MM.1S (cell line): ENCODE results near the gene SH3BP5L.

Experiments
- EZH2 ChIP-seq: fragments of 300-600 bp; sonication (generic); optimal IDR thresholded peaks from 2 replicates; pipeline ENCODE3; 2017; ENCODE audit warnings: low read depth, mild to moderate bottlenecking, antibody characterized with exemption, low read length, mixed read lengths
- EZH2phosphoT487 ChIP-seq: fragments of 300-600 bp; sonication (generic); IDR thresholded peaks from 2 replicates; pipeline ENCODE4 v1.6.1; 2018; ENCODE audit warnings: antibody characterized with exemption, low read length
- TF ChIP-seq, protein P1 (sequence below): fragments of 300-600 bp; sonication (generic); IDR thresholded peaks from 2 replicates; pipeline ENCODE4 v1.5.1; 2016; ENCODE audit warnings: antibody characterized with exemption, low read length, mixed read lengths

- TF ChIP-seq EZH2: no peak
- no peak for TF ChIP-seq EZH2phosphoT487
- TF ChIP-seq, protein P1, sequence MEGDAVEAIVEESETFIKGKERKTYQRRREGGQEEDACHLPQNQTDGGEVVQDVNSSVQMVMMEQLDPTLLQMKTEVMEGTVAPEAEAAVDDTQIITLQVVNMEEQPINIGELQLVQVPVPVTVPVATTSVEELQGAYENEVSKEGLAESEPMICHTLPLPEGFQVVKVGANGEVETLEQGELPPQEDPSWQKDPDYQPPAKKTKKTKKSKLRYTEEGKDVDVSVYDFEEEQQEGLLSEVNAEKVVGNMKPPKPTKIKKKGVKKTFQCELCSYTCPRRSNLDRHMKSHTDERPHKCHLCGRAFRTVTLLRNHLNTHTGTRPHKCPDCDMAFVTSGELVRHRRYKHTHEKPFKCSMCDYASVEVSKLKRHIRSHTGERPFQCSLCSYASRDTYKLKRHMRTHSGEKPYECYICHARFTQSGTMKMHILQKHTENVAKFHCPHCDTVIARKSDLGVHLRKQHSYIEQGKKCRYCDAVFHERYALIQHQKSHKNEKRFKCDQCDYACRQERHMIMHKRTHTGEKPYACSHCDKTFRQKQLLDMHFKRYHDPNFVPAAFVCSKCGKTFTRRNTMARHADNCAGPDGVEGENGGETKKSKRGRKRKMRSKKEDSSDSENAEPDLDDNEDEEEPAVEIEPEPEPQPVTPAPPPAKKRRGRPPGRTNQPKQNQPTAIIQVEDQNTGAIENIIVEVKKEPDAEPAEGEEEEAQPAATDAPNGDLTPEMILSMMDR: no peak
Observed at GRCh38 chr1:248821641-248822040, 4.1 kb downstream of the SH3BP5L start.
